GM12878 (cell line): ENCODE measurements around the gene PTPRJ. TPM values are rescaled to one million over a fixed set of nuclear protein-coding genes. Genes with fewer than 3 reads are reported as not detected.
A peak's percentile ranks its signal among the peaks of the same experiment; 100 is the strongest.

ENCODE experiments used
- CUX1 ChIP-seq: IDR thresholded peaks from 2 replicates; pipeline ENCODE4 v1.6.1; 2012; ENCODE audit warnings: improper control_type of control experiment, low read depth, low read length; ENCODE audit not compliant: insufficient replicate concordance
- EZH2 ChIP-seq: IDR thresholded peaks from 2 replicates; pipeline ENCODE4 v1.6.1; 2012; ENCODE audit warnings: low read depth, mild to moderate bottlenecking, control low read depth, inconsistent platforms, low read length, borderline replicate concordance; ENCODE audit not compliant: control insufficient read depth
- MTA3 ChIP-seq: IDR thresholded peaks from 2 replicates; pipeline ENCODE4 v1.6.1; 2012; ENCODE audit warnings: low read length, inconsistent platforms, borderline replicate concordance
- USF1 ChIP-seq: IDR thresholded peaks from 2 replicates; pipeline ENCODE4 v1.6.1; 2011; ENCODE audit warnings: borderline replicate concordance, low read depth, mild to moderate bottlenecking, moderate library complexity, mixed read lengths, low read length; ENCODE audit not compliant: insufficient read depth; ENCODE audit errors: extremely low read length
- ZBTB4 ChIP-seq: fragments of 450-650 bp; formaldehyde crosslinking; IDR thresholded peaks from 2 replicates; pipeline ENCODE4 v1.4.0; 2022; ENCODE audit warnings: mild to moderate bottlenecking, moderate library complexity
- ZSCAN29 ChIP-seq: fragments of 450-650 bp; IDR thresholded peaks from 2 replicates; pipeline ENCODE4 v1.6.1; 2017; ENCODE audit warnings: mild to moderate bottlenecking, moderate library complexity
- polyA plus RNA-seq, 11 experiments: library from polyadenylated mRNA; depleted of rRNA in 4 of 11; unstranded in 6 of 11; stranded (reverse) in 5 of 11; fragments of >200 nt; fragmentation: Nextera tagmentation in 4 of 11; fragmentation: Illumina TruSeq in 1 of 11; extraction: Ambion mirVana in 4 of 11; extraction: Trizol in 1 of 11; gene quantifications; 1 replicate in 1 of 11; 2 replicates in 10 of 11; pipeline versions ENCODE4 v1.2.1 to v1.2.3, GENCODE V29; 2011 to 2016; ENCODE audit warnings: inconsistent platforms in 2 of 11, missing spikeins in 2 of 11, low read depth in 1 of 11
- total RNA-seq, 4 experiments: library from RNA; depleted of rRNA in 3 of 4; stranded (reverse); fragments of >200 nt in 3 of 4; fragmentation: Illumina TruSeq in 1 of 4; extraction: Trizol in 1 of 4; gene quantifications; 2 replicates each; pipeline versions ENCODE4 v1.2.1 to v1.2.3, GENCODE V29; 2013 to 2021

The PTPRJ gene
- total and polyA plus RNA-seq, 10 of the 15 experiments (the other 5 are each of a cell fraction or from before 2014, with no cell fraction given), result 0.22 to 22.4 (median 7.4) TPM

GRCh38 chr11:48043991-48044512 is 63.7 kb downstream of the PTPRJ start (continued):
- TF ChIP-seq CUX1, result no peak
- TF ChIP-seq ZBTB4, result no peak
- TF ChIP-seq ZSCAN29, result no peak
- TF ChIP-seq EZH2, result no peak
- no peak for TF ChIP-seq USF1
- TF ChIP-seq MTA3, result 0 out of 2 replicates have a peak, but pooled peaks have one; percentile 0
- TF ChIP-seq, all 136 proteins: peak for 2
